K562 (cell line): ENCODE measurements around the gene DOCK4. TPM values are rescaled to one million over a fixed set of nuclear protein-coding genes. Genes with fewer than 3 reads are reported as not detected.

ENCODE experiments used
- ELF4 ChIP-seq: fragments of 450-650 bp; formaldehyde crosslinking; IDR thresholded peaks from 2 replicates; pipeline ENCODE4 v1.4.0; 2022; ENCODE audit warnings: missing genetic modification characterization
- ETV6 ChIP-seq, 3 experiments: fragments of 150-350 bp in 1 of 3; sonication (generic) in 1 of 3; formaldehyde crosslinking in 1 of 3; IDR thresholded peaks; 2 replicates each; pipeline versions ENCODE4 v1.6.1 to v1.8.0; 2014 to 2022; ENCODE audit warnings: borderline replicate concordance in 2 of 3, low read depth in 2 of 3, antibody characterized with exemption in 1 of 3, low read length in 1 of 3, mild to moderate bottlenecking in 1 of 3, missing genetic modification reagents in 1 of 3
- GABPB1 ChIP-seq: sonication (generic); formaldehyde crosslinking; IDR thresholded peaks from 2 replicates; pipeline ENCODE4 v1.8.0; 2022; ENCODE audit warnings: mild to moderate bottlenecking, missing genetic modification reagents
- HDAC6 ChIP-seq: IDR thresholded peaks from 2 replicates; pipeline ENCODE4 v1.6.1; 2012; ENCODE audit warnings: low read depth, mild to moderate bottlenecking, control low read depth, inconsistent platforms, low read length, moderate library complexity
- OTX1 ChIP-seq: fragments of 450-650 bp; formaldehyde crosslinking; IDR thresholded peaks from 2 replicates; pipeline ENCODE4 v1.4.0; 2022; ENCODE audit warnings: mild to moderate bottlenecking
- POU5F1 ChIP-seq: fragments of 150-350 bp; IDR thresholded peaks from 2 replicates; pipeline ENCODE4 v1.6.1; 2014; ENCODE audit warnings: borderline replicate concordance, low read length, low read depth, mild to moderate bottlenecking; ENCODE audit not compliant: partially characterized antibody
- SIX5 ChIP-seq, 2 experiments: IDR thresholded peaks; 2 replicates each; pipeline ENCODE4 v1.6.1; 2011; ENCODE audit warnings: low read length in 2 of 2, borderline replicate concordance in 1 of 2, low read depth in 1 of 2, mild to moderate bottlenecking in 1 of 2, moderate library complexity in 1 of 2; ENCODE audit not compliant: insufficient read depth in 1 of 2
- polyA plus RNA-seq, 8 experiments: library from polyadenylated mRNA; depleted of rRNA in 4 of 8; stranded (reverse) in 5 of 8; unstranded in 3 of 8; fragments of >200 nt; fragmentation: Nextera tagmentation in 2 of 8; fragmentation: Illumina TruSeq in 1 of 8; extraction: Ambion mirVana in 2 of 8; extraction: Trizol in 1 of 8; gene quantifications; 2 replicates each; pipeline versions ENCODE4 v1.2.1 to v1.2.3, GENCODE V29; 2011 to 2014; ENCODE audit warnings: inconsistent platforms in 1 of 8, missing spikeins in 1 of 8
- total RNA-seq, 7 experiments: library from RNA; depleted of rRNA in 6 of 7; stranded (reverse); fragments of >200 nt in 6 of 7; fragmentation: Illumina TruSeq in 2 of 7; extraction: Trizol in 2 of 7; gene quantifications; 2 replicates each; pipeline versions ENCODE4 v1.2.1 to v1.2.3, GENCODE V29; 2011 to 2021; ENCODE audit warnings: low replicate concordance in 1 of 7
- TF ChIP-seq, protein P1 (sequence below): fragments of 450-650 bp; conservative IDR thresholded peaks from 2 replicates; pipeline ENCODE4 v1.6.1; 2016; ENCODE audit warnings: missing genetic modification characterization, low read depth, mild to moderate bottlenecking, missing compliant biosample characterization, moderate library complexity
- TF ChIP-seq, protein P2 (sequence below): sonication (generic); formaldehyde crosslinking; IDR thresholded peaks from 2 replicates; pipeline ENCODE4 v1.8.0; 2022; ENCODE audit warnings: mild to moderate bottlenecking, missing genetic modification reagents
- TF ChIP-seq, protein P3 (sequence below): fragments of 150-350 bp; conservative IDR thresholded peaks from 2 replicates; pipeline ENCODE4 v1.6.1; 2014; ENCODE audit warnings: low read length
- TF ChIP-seq, protein P4 (sequence below): sonication (generic); formaldehyde crosslinking; IDR thresholded peaks from 2 replicates; pipeline ENCODE4 v1.8.0; 2022; ENCODE audit warnings: mild to moderate bottlenecking, missing genetic modification reagents
- TF ChIP-seq, protein P5 (sequence below): fragments of 450-650 bp; IDR thresholded peaks from 2 replicates; pipeline ENCODE4 v1.6.1; 2016
- TF ChIP-seq, protein P6 (sequence below): fragments of 450-650 bp; IDR thresholded peaks from 2 replicates; pipeline ENCODE4 v1.6.1; 2014; ENCODE audit warnings: low read depth, mild to moderate bottlenecking, moderate library complexity, borderline replicate concordance

Gene DOCK4
- total and polyA plus RNA-seq, 9 of the 15 experiments (the other 6 are each of a cell fraction or from before 2014, with no cell fraction given) = 0.42 to 5.7 (median 2.3) TPM

DNA sequence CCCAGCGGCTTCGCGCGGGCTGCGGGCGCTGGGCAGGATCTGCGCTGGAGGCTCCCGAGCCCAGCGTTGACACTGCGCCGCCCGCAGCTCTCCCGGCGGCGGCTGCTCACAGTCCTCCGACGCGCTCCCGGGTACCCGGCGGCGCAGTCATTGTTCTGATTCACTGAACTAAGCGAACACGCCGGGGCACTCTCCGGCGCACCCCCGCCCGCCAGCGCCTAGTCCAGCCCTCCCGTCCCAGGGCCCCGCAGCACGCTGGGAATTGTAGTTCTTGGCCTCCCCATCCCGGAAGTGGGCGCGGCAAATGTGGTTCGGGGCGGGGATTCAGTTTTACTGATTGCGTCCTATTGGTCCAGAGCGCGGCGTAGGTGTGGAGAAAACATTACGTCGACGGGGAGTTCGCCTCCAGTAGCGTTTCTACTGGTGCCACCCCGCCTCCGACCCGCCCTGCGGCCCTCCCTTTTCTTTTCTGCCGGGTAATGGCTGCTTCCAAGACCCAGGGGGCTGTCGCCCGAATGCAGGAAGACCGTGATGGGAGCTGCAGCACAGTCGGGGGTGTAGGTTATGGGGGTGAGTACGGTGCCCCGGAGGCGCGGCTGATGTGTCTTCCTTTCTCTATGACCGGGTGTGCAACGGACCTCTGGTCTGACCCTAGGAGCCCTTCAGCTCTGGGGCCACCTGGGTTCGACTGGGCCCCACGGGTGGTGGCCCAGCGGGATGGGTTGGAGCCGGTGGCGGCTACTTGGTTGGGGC, at the start of gene DOCK4, which contains the start of gene ZNF277 (continued):
- TF ChIP-seq ELF4 (CRISPR knock-in tag) (peak; percentile 87), POU5F1 (no peak), ETV6 (IDR thresholded peaks at IDR 0.05; ENCODE audit: borderline replicate concordance in 1 of 2, low read depth in 2 of 2, low read length in 1 of 2) (no peak), ETV6 (CRISPR knock-in tag; IDR thresholded peaks at IDR 0.05; ENCODE audit: borderline replicate concordance) (no peak), GABPB1 (CRISPR knock-in tag) (peak; percentile 84; the same call in 1 of the 2 replicates), SIX5 (IDR thresholded peaks at IDR 0.05; ENCODE audit: borderline replicate concordance in 1 of 2, insufficient read depth in 1 of 2, low read depth in 1 of 2, low read length in 2 of 2) (peak; percentile 90 to 94), HDAC6 (no peak), OTX1 (CRISPR knock-in tag) (no peak)
- TF ChIP-seq, protein P1, sequence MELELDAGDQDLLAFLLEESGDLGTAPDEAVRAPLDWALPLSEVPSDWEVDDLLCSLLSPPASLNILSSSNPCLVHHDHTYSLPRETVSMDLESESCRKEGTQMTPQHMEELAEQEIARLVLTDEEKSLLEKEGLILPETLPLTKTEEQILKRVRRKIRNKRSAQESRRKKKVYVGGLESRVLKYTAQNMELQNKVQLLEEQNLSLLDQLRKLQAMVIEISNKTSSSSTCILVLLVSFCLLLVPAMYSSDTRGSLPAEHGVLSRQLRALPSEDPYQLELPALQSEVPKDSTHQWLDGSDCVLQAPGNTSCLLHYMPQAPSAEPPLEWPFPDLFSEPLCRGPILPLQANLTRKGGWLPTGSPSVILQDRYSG = no peak
- TF ChIP-seq, protein P2, sequence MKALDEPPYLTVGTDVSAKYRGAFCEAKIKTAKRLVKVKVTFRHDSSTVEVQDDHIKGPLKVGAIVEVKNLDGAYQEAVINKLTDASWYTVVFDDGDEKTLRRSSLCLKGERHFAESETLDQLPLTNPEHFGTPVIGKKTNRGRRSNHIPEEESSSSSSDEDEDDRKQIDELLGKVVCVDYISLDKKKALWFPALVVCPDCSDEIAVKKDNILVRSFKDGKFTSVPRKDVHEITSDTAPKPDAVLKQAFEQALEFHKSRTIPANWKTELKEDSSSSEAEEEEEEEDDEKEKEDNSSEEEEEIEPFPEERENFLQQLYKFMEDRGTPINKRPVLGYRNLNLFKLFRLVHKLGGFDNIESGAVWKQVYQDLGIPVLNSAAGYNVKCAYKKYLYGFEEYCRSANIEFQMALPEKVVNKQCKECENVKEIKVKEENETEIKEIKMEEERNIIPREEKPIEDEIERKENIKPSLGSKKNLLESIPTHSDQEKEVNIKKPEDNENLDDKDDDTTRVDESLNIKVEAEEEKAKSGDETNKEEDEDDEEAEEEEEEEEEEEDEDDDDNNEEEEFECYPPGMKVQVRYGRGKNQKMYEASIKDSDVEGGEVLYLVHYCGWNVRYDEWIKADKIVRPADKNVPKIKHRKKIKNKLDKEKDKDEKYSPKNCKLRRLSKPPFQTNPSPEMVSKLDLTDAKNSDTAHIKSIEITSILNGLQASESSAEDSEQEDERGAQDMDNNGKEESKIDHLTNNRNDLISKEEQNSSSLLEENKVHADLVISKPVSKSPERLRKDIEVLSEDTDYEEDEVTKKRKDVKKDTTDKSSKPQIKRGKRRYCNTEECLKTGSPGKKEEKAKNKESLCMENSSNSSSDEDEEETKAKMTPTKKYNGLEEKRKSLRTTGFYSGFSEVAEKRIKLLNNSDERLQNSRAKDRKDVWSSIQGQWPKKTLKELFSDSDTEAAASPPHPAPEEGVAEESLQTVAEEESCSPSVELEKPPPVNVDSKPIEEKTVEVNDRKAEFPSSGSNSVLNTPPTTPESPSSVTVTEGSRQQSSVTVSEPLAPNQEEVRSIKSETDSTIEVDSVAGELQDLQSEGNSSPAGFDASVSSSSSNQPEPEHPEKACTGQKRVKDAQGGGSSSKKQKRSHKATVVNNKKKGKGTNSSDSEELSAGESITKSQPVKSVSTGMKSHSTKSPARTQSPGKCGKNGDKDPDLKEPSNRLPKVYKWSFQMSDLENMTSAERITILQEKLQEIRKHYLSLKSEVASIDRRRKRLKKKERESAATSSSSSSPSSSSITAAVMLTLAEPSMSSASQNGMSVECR (CRISPR knock-in tag) = no peak
- TF ChIP-seq, protein P3, sequence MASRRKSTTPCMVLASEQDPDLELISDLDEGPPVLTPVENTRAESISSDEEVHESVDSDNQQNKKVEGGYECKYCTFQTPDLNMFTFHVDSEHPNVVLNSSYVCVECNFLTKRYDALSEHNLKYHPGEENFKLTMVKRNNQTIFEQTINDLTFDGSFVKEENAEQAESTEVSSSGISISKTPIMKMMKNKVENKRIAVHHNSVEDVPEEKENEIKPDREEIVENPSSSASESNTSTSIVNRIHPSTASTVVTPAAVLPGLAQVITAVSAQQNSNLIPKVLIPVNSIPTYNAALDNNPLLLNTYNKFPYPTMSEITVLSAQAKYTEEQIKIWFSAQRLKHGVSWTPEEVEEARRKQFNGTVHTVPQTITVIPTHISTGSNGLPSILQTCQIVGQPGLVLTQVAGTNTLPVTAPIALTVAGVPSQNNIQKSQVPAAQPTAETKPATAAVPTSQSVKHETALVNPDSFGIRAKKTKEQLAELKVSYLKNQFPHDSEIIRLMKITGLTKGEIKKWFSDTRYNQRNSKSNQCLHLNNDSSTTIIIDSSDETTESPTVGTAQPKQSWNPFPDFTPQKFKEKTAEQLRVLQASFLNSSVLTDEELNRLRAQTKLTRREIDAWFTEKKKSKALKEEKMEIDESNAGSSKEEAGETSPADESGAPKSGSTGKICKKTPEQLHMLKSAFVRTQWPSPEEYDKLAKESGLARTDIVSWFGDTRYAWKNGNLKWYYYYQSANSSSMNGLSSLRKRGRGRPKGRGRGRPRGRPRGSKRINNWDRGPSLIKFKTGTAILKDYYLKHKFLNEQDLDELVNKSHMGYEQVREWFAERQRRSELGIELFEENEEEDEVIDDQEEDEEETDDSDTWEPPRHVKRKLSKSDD = no peak
- TF ChIP-seq, protein P4, sequence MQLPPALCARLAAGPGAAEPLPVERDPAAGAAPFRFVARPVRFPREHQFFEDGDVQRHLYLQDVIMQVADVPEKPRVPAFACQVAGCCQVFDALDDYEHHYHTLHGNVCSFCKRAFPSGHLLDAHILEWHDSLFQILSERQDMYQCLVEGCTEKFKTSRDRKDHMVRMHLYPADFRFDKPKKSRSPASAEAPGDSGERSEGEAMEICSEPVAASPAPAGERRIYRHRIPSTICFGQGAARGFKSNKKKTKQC (CRISPR knock-in tag) = no peak
- TF ChIP-seq, protein P5, sequence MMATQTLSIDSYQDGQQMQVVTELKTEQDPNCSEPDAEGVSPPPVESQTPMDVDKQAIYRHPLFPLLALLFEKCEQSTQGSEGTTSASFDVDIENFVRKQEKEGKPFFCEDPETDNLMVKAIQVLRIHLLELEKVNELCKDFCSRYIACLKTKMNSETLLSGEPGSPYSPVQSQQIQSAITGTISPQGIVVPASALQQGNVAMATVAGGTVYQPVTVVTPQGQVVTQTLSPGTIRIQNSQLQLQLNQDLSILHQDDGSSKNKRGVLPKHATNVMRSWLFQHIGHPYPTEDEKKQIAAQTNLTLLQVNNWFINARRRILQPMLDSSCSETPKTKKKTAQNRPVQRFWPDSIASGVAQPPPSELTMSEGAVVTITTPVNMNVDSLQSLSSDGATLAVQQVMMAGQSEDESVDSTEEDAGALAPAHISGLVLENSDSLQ = peak; percentile 14; the same call in 1 of the 2 replicates
- TF ChIP-seq, protein P6, sequence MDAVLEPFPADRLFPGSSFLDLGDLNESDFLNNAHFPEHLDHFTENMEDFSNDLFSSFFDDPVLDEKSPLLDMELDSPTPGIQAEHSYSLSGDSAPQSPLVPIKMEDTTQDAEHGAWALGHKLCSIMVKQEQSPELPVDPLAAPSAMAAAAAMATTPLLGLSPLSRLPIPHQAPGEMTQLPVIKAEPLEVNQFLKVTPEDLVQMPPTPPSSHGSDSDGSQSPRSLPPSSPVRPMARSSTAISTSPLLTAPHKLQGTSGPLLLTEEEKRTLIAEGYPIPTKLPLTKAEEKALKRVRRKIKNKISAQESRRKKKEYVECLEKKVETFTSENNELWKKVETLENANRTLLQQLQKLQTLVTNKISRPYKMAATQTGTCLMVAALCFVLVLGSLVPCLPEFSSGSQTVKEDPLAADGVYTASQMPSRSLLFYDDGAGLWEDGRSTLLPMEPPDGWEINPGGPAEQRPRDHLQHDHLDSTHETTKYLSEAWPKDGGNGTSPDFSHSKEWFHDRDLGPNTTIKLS = peak; percentile 89; the same call in 1 of the 2 replicates
